Esophagus squamous epithelium (tissue), 5 donors: ENCODE measurements around the gene SLC35A1. TPM values are rescaled to one million over a fixed set of nuclear protein-coding genes. Genes with fewer than 3 reads are reported as not detected.

Experiments used
- DNase-seq: peaks from one replicate; lab custom pipeline; 2025; lab: John Stamatoyannopoulos, UW
- H3K27ac ChIP-seq, 4 donors: fragments of 200-600 bp; sonication (generic); one replicate each; pipeline ENCODE4 v1.5.1; 2016 to 2019; ENCODE audit warnings: mild to moderate bottlenecking in 1 of 4
- H3K27me3 ChIP-seq, 4 donors: fragments of 200-600 bp; sonication (generic); 1 replicate in 3 of 4; 2 replicates in 1 of 4; pipeline versions ENCODE4 v1.5.1 to v1.6.0; 2017 to 2021; ENCODE audit warnings: antibody characterized with exemption in 1 of 4
- H3K36me3 ChIP-seq, 3 donors: fragments of 200-600 bp; sonication (generic); one replicate each; pipeline ENCODE4 v1.5.1; 2016 to 2019
- H3K4me1 ChIP-seq, 3 donors: fragments of 200-600 bp; sonication (generic); one replicate each; pipeline ENCODE4 v1.5.1; 2017 to 2019
- H3K4me3 ChIP-seq, 4 donors: fragments of 200-600 bp; sonication (generic); 1 replicate in 3 of 4; 2 replicates in 1 of 4; pipeline ENCODE4 v1.5.1; 2016 to 2019; ENCODE audit warnings: mild to moderate bottlenecking in 2 of 4, moderate library complexity in 1 of 4
- H3K9me3 ChIP-seq, 3 donors: fragments of 200-600 bp; sonication (generic); one replicate each; pipeline ENCODE4 v1.5.1; 2016 to 2019
- POLR2A ChIP-seq, 4 donors: fragments of 450-650 bp; IDR thresholded peaks; one replicate each; pipeline ENCODE4 v1.6.1; 2017; ENCODE audit warnings: antibody characterized with exemption in 4 of 4, mild to moderate bottlenecking in 4 of 4, moderate library complexity in 3 of 4
- WGBS, 2 donors: methylation state at CpG; one replicate each; pipeline ENCODE4 v1.1.5; 2018; 5-methylcytosine and 5-hydroxymethylcytosine counted together
- intact Hi-C: fragments of 100-400 bp; cut with DNase I; formaldehyde crosslinking; loops from one replicate; pipeline ENCODE4 v1.15.0; 2022
- total RNA-seq, 4 donors: library from RNA; depleted of rRNA; stranded (reverse); fragments of >200 nt; gene quantifications; one replicate each; pipeline ENCODE4 v1.1.0, GENCODE V29; 2016
- TF ChIP-seq, protein P1 (sequence below), 6 experiments: fragments of 450-650 bp in 4 of 6; fragments of 200-600 bp in 2 of 6; sonication (generic) in 2 of 6; IDR thresholded peaks; one replicate each; pipeline ENCODE4 v1.5.1; 2016 to 2019; ENCODE audit warnings: antibody characterized with exemption in 6 of 6, mild to moderate bottlenecking in 4 of 6, moderate library complexity in 4 of 6
- donor health status: DM: yes; HTN: yes; CAD: no.

The SLC35A1 gene
- total RNA-seq, 4 donors from 2014 or later: 8.3 to 12.8 (median 10.9) TPM

DNA sequence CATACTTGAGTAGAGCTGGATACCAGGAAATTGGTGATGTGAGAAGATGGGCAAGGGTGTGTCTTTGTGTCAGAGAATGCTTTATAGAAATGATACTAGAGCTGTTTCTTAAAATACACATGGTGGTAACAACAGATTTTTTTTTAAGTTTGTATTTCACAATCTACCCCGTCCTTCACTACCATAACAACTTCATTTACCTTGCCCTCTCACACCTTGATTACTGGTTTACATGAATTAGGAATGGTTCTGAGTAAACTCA, 71.6 kb downstream of the SLC35A1 start:
- DNase-seq: no peak
- H3K4me3 ChIP-seq: no peak overlapping the region
- intact Hi-C loops: no loop called here
- no peaks in the 10 kb centered on the region for H3K27me3 ChIP-seq
- TF ChIP-seq, protein P1, sequence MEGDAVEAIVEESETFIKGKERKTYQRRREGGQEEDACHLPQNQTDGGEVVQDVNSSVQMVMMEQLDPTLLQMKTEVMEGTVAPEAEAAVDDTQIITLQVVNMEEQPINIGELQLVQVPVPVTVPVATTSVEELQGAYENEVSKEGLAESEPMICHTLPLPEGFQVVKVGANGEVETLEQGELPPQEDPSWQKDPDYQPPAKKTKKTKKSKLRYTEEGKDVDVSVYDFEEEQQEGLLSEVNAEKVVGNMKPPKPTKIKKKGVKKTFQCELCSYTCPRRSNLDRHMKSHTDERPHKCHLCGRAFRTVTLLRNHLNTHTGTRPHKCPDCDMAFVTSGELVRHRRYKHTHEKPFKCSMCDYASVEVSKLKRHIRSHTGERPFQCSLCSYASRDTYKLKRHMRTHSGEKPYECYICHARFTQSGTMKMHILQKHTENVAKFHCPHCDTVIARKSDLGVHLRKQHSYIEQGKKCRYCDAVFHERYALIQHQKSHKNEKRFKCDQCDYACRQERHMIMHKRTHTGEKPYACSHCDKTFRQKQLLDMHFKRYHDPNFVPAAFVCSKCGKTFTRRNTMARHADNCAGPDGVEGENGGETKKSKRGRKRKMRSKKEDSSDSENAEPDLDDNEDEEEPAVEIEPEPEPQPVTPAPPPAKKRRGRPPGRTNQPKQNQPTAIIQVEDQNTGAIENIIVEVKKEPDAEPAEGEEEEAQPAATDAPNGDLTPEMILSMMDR (IDR thresholded peaks at IDR 0.05): no peak
- TF ChIP-seq POLR2A (IDR thresholded peaks at IDR 0.05): no peak
- no peaks in the 10 kb centered on the region for H3K4me1 ChIP-seq
- WGBS, 2 donors: 89 to 90% methylated on average over 1 of the region's 1 CpG
- H3K36me3 ChIP-seq: peaks cover 0 to 93% (median 5%) of the 10 kb centered on the region in 3 donors
- peaks cover 0 to 3% (median 0%) of the 10 kb centered on the region in 3 donors for H3K9me3 ChIP-seq
- no peak overlapping the region for H3K27ac ChIP-seq

DNA sequence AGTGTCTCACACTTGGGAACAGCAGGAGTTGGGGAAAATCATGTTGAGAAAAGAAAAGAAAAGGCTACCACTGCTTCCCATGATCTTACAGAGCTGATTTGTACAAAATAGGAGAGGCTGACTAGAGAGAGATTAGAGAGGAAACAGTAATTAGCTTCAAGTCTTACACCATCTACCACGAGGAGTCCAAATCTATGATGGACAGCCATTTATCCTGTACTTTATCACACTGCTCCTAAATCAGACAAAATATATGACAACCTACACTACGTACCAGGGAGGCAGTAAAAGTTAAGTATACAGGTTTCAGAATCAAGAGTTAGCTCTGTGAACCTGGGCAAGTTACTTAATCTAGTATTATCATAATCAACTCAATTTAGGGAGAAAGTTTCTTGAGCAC, 79.0 kb downstream of the SLC35A1 start:
- intact Hi-C loops: no loop called here
- Histone ChIP-seq H3K36me3 (peaks cover 0 to 94% (median 10%) of the 10 kb centered on the region in 3 donors), H3K27ac (no peak overlapping the region), H3K9me3 (no peaks in the 10 kb centered on the region), H3K4me1 (no peaks in the 10 kb centered on the region), H3K4me3 (no peak overlapping the region), H3K27me3 (no peaks in the 10 kb centered on the region)
- 80 to 92% methylated on average over 2 of the region's 2 CpGs for WGBS, 2 donors
- no peak for DNase-seq
- TF ChIP-seq POLR2A (IDR thresholded peaks at IDR 0.05): no peak

DNA sequence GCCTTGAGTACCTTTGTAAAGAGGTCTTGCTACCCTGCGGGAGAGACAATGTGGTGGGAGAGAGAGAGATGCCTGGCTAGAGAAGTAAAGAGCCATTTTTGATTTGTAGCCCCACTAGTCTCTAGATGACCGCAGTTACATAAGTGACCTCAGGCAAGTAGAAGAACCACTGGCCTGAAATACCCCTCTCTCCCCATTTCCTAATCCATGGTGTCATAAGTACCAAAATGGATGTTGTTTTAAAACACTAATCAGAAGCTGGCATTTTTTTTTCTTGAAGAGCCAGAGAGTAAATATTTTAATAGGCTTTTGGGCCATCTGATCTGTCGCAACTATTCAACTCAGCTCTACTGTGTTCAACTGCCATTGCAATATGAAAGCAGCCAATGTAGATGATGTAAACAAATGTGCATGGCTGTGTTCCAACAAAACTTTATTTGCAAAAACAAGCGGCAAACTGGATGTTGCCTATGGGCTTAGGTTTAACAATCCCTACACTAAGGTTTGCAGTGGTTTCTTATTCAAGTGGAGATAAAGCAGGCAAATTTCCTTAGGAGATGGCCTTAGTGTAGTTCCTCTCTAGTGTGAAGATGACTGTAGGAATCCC, 80.5 kb downstream of the SLC35A1 start:
- 85 to 86% methylated on average over 4 of the region's 4 CpGs for WGBS, 2 donors
- Histone ChIP-seq H3K9me3 (no peaks in the 10 kb centered on the region), H3K27ac (no peak overlapping the region), H3K4me1 (no peaks in the 10 kb centered on the region), H3K36me3 (peaks cover 0 to 95% (median 5%) of the 10 kb centered on the region in 3 donors), H3K4me3 (no peak overlapping the region), H3K27me3 (no peaks in the 10 kb centered on the region)
- TF ChIP-seq, protein P1 (IDR thresholded peaks at IDR 0.05): no peak
- TF ChIP-seq POLR2A (IDR thresholded peaks at IDR 0.05): no peak
- intact Hi-C loops: no loop called here
- DNase-seq: no peak

DNA sequence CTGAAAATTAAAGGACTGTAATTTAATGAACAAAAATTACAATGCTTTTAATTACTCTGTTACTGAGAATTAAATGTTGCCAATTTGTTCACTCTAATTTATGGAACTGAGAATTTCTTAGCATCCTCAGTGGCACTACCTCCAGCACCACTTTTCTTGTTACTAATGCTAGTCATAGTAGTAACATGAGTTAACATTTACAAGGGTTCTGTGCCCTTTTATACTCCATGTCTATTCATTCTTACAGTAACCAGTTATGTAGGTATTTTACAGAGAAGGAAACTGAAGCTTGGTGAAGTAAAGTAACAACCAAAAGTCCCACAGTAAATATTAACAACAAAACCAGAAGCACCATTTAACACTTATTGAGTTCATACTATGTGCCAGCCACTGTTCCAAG, 82.7 kb downstream of the SLC35A1 start:
- TF ChIP-seq POLR2A (IDR thresholded peaks at IDR 0.05): no peak
- TF ChIP-seq, protein P1 (IDR thresholded peaks at IDR 0.05): no peak
- Histone ChIP-seq H3K4me1 (no peaks in the 10 kb centered on the region), H3K27me3 (no peaks in the 10 kb centered on the region), H3K9me3 (no peaks in the 10 kb centered on the region), H3K36me3 (peaks cover 0 to 95% (median 6%) of the 10 kb centered on the region in 3 donors), H3K27ac (no peak overlapping the region), H3K4me3 (no peak overlapping the region)
- intact Hi-C loops: no loop called here
- no peak for DNase-seq

DNA sequence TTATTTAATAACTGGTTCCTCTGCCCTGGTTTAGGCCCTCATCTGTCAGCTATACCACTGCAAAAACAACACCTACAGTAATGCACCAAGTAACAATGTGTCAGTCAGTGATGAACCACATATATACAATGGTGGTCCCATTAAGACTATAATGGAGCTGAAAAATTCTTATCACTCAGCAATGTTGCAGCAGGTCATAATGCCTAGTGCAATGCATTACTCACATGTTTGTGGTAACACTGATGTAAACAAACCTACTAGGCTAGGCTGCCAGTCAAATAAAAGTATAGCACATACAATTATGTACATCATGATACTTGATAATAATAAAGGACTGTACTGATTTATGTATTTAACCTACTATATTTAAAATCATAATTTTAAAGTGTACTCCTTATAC, 85.7 kb downstream of the SLC35A1 start:
- DNase-seq: no peak
- intact Hi-C loops: no loop called here
- Histone ChIP-seq H3K36me3 (peaks cover 0 to 97% (median 14%) of the 10 kb centered on the region in 3 donors), H3K4me3 (no peak overlapping the region), H3K27me3 (no peaks in the 10 kb centered on the region), H3K9me3 (no peaks in the 10 kb centered on the region), H3K4me1 (no peaks in the 10 kb centered on the region), H3K27ac (no peak overlapping the region)
- TF ChIP-seq, protein P1 (IDR thresholded peaks at IDR 0.05): no peak
- no peak for TF ChIP-seq POLR2A (IDR thresholded peaks at IDR 0.05)

DNA sequence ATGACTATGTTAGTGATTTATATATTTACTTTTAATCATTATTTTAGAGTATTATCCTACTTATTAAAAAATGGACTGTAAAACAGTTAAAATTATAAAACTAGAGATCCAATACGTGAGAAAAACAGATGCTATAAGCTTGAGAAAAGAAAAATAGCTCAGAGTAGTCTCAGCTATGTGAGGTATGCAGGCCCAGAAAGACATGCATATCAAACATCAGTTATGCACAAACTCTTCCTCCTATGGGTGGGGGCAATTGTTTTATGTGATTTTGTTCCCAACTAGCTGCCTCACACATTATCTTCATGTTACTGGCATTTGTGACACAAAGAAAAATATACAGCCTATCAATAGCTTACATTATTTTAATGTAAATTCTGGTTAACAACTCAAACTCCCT, 88.2 kb downstream of the SLC35A1 start:
- TF ChIP-seq, protein P1 (IDR thresholded peaks at IDR 0.05): no peak
- TF ChIP-seq POLR2A (IDR thresholded peaks at IDR 0.05): no peak
- 83 to 89% methylated on average over 1 of the region's 1 CpG for WGBS, 2 donors
- H3K4me3 ChIP-seq: no peak overlapping the region
- no peaks in the 10 kb centered on the region for H3K9me3 ChIP-seq
- no peaks in the 10 kb centered on the region for H3K27me3 ChIP-seq
- H3K36me3 ChIP-seq: peaks cover 0 to 91% (median 9%) of the 10 kb centered on the region in 3 donors
- H3K4me1 ChIP-seq: no peaks in the 10 kb centered on the region
- no peak for DNase-seq
- H3K27ac ChIP-seq: no peak overlapping the region
- intact Hi-C loops: no loop called here
